A549 (cell line): Measurements from ENCODE around the gene OPRL1. TPM values are rescaled to one million over a fixed set of nuclear protein-coding genes. Genes with fewer than 3 reads are reported as not detected.
"Not testable (repeated sequence)": the region's sequence is repeated elsewhere in the genome, so short reads cannot be mapped to it uniquely, and the experiment has no call there.

Source experiments
- ATAC-seq, 2 experiments: fragments of 200-7000 bp in 1 of 2; fragments of >200 bp in 1 of 2; cut with Nextera tagmentation in 1 of 2; cut with Tn5 transposase in 1 of 2; 3 replicates each; pipeline versions ENCODE4 v1.8.0 to v1.9.1; 2018 to 2020; ENCODE audit warnings: mild to moderate bottlenecking in 1 of 2, moderate library complexity in 1 of 2
- CTCF ChIA-PET: fragments of 300-600 bp; sonication (Branson Sonifier 250); formaldehyde crosslinking; extraction: SDS; loops from one replicate; lab custom pipeline; 2021; ENCODE audit warnings: antibody characterized with exemption, inconsistent platforms; lab: Yijun Ruan, JAX
- POLR2A ChIA-PET: fragments of 350-600 bp; formaldehyde crosslinking; extraction: SDS; loops from one replicate; lab custom pipeline; 2021; ENCODE audit warnings: antibody characterized with exemption, inconsistent platforms; lab: Yijun Ruan, JAX
- DNase-seq, 2 experiments: peaks; one replicate each; pipeline versions ENCODE4 v3.0.0 to v3.0.0-alpha.2; 2011 to 2016; ENCODE audit warnings: low read depth in 1 of 2, low spot score in 1 of 2
- FAIRE-seq: peaks from 2 replicates; lab custom pipeline; 2011; peaks lifted over from hg19 to GRCh38; lab: Jason Lieb, UNC
- H3K27ac ChIP-seq, 2 experiments: fragments of >200 bp; sonication (Bioruptor Twin); formaldehyde crosslinking; 3 replicates each; pipeline ENCODE4 v1.5.1; 2016 to 2017
- H3K4me1 ChIP-seq: fragments of >200 bp; sonication (Bioruptor Twin); formaldehyde crosslinking; 3 replicates; pipeline ENCODE4 v1.6.1; 2016
- H3K4me2 ChIP-seq: fragments of >200 bp; sonication (Bioruptor Twin); formaldehyde crosslinking; 3 replicates; pipeline ENCODE4 v1.6.1; 2016
- H3K4me3 ChIP-seq: fragments of >200 bp; sonication (Bioruptor Twin); formaldehyde crosslinking; 3 replicates; pipeline ENCODE4 v1.5.1; 2016
- H3K9me3 ChIP-seq: fragments of >200 bp; sonication (Bioruptor Twin); formaldehyde crosslinking; 3 replicates; pipeline ENCODE4 v1.6.1; 2016
- BHLHE40 ChIP-seq: IDR thresholded peaks from 2 replicates; pipeline ENCODE4 v1.6.1; 2012; ENCODE audit warnings: low read depth, low read length, inconsistent platforms
- CBX2 ChIP-seq: fragments of 200-600 bp; sonication (generic); IDR thresholded peaks from 2 replicates; pipeline ENCODE4 v1.6.1; 2016; ENCODE audit warnings: low read depth, mild to moderate bottlenecking, borderline replicate concordance
- EHF ChIP-seq: fragments of 250-450 bp; sonication (Bioruptor Pico); IDR thresholded peaks from 2 replicates; pipeline ENCODE4 v1.5.0; 2020; ENCODE audit warnings: mild to moderate bottlenecking
- HDAC2 ChIP-seq: fragments of 200-600 bp; sonication (generic); IDR thresholded peaks from 2 replicates; pipeline ENCODE4 v1.6.1; 2016
- HEYL ChIP-seq: fragments of 250-450 bp; sonication (Bioruptor Pico); IDR thresholded peaks from 2 replicates; pipeline ENCODE4 v1.8.0; 2021; ENCODE audit warnings: mild to moderate bottlenecking, moderate library complexity
- HOXB13 ChIP-seq: fragments of 250-450 bp; sonication (Bioruptor Pico); IDR thresholded peaks from 2 replicates; pipeline ENCODE4 v1.5.0; 2020; ENCODE audit warnings: low read depth, mild to moderate bottlenecking, moderate library complexity
- JUN ChIP-seq, 2 experiments: fragments of >200 bp; sonication (Bioruptor Twin); formaldehyde crosslinking; IDR thresholded peaks; 2 replicates in 1 of 2; 3 replicates in 1 of 2; pipeline ENCODE4 v1.6.1; 2016 to 2017
- KDM1A ChIP-seq: fragments of 200-600 bp; sonication (generic); IDR thresholded peaks from 2 replicates; pipeline ENCODE4 v1.6.1; 2016; ENCODE audit warnings: low read depth, mild to moderate bottlenecking
- MAZ ChIP-seq: fragments of 150-350 bp; IDR thresholded peaks from 2 replicates; pipeline ENCODE4 v1.6.1; 2014; ENCODE audit warnings: antibody characterized with exemption, low read depth, low read length, borderline replicate concordance
- NFE2L2 ChIP-seq: fragments of 150-350 bp; conservative IDR thresholded peaks from 2 replicates; pipeline ENCODE4 v1.6.1; 2014; ENCODE audit warnings: low read length
- NR3C1 ChIP-seq: fragments of >200 bp; sonication (Bioruptor Twin); formaldehyde crosslinking; IDR thresholded peaks from 3 replicates; pipeline ENCODE4 v1.6.1; 2017
- PHF8 ChIP-seq: fragments of 200-600 bp; sonication (generic); IDR thresholded peaks from 2 replicates; pipeline ENCODE4 v1.6.1; 2016; ENCODE audit warnings: low read depth, mild to moderate bottlenecking, antibody characterized with exemption, moderate library complexity, borderline replicate concordance
- POLR2AphosphoS2 ChIP-seq: conservative IDR thresholded peaks from 2 replicates; pipeline ENCODE4 v1.6.1; 2012; ENCODE audit warnings: low read length, improper control_type of control experiment, inconsistent platforms
- RAD21 ChIP-seq, 2 experiments: fragments of >200 bp in 1 of 2; sonication (Bioruptor Twin) in 1 of 2; formaldehyde crosslinking in 1 of 2; IDR thresholded peaks in 1 of 2; conservative IDR thresholded peaks in 1 of 2; 2 replicates in 1 of 2; 3 replicates in 1 of 2; pipeline ENCODE4 v1.6.1; 2012 to 2018; ENCODE audit warnings: inconsistent platforms in 1 of 2
- RFX5 ChIP-seq: fragments of 450-650 bp; IDR thresholded peaks from 2 replicates; pipeline ENCODE4 v1.7.1; 2014; ENCODE audit warnings: antibody characterized with exemption, mild to moderate bottlenecking, moderate library complexity
- SREBF2 ChIP-seq: fragments of 450-650 bp; IDR thresholded peaks from 2 replicates; pipeline ENCODE4 v1.6.1; 2014; ENCODE audit warnings: mild to moderate bottlenecking, moderate library complexity
- ZFP36 ChIP-seq: fragments of 450-650 bp; IDR thresholded peaks from 2 replicates; pipeline ENCODE4 v1.6.1; 2014; ENCODE audit warnings: borderline replicate concordance; ENCODE audit not compliant: partially characterized antibody
- ZNF302 ChIP-seq: fragments of 250-450 bp; sonication (Bioruptor Pico); IDR thresholded peaks from 2 replicates; pipeline ENCODE4 v1.9.0; 2021; ENCODE audit warnings: inconsistent platforms, mild to moderate bottlenecking, moderate library complexity
- ZSCAN20 ChIP-seq: fragments of 250-450 bp; sonication (Bioruptor Pico); IDR thresholded peaks from 2 replicates; pipeline ENCODE4 v1.8.0; 2022; ENCODE audit warnings: mild to moderate bottlenecking, moderate library complexity
- WGBS: methylation state at CpG from one replicate; pipeline ENCODE4 v1.1.6; 2017; ENCODE audit errors: missing lambda C conversion rate; 5-methylcytosine and 5-hydroxymethylcytosine counted together
- polyA plus RNA-seq, 4 experiments: library from polyadenylated mRNA; depleted of rRNA in 3 of 4; stranded (reverse); fragments of >200 nt; fragmentation: RNase III in 1 of 4; extraction: RNeasy Plus Mini Kit Qiagen cat#74134 plus additional on column Dnase treatment in 1 of 4; gene quantifications; 2 replicates in 3 of 4; 3 replicates in 1 of 4; pipeline ENCODE4 v1.2.3, GENCODE V29; 2011 to 2017
- TF ChIP-seq, protein P1 (sequence below): fragments of 200-600 bp; sonication (generic); IDR thresholded peaks from 2 replicates; pipeline ENCODE4 v1.6.1; 2016; ENCODE audit warnings: antibody characterized with exemption, mild to moderate bottlenecking, moderate library complexity
- TF ChIP-seq, protein P2 (sequence below): fragments of >200 bp; sonication (Bioruptor Twin); formaldehyde crosslinking; IDR thresholded peaks from 3 replicates; pipeline ENCODE4 v1.6.1; 2016
- TF ChIP-seq, protein P3 (sequence below): fragments of >200 bp; sonication (Bioruptor Twin); formaldehyde crosslinking; IDR thresholded peaks from 3 replicates; pipeline ENCODE4 v1.5.1; 2016
- TF ChIP-seq, protein P4 (sequence below): fragments of 150-350 bp; IDR thresholded peaks from 2 replicates; pipeline ENCODE4 v1.6.1; 2014; ENCODE audit warnings: low read depth, mild to moderate bottlenecking, low read length
- TF ChIP-seq, protein P5 (sequence below): IDR thresholded peaks from 2 replicates; pipeline ENCODE4 v1.6.1; 2012

The OPRL1 gene
- polyA plus RNA-seq, 2 of the 4 experiments (the other 2 are of a cell fraction): 0.54 to 1.2 TPM

DNA sequence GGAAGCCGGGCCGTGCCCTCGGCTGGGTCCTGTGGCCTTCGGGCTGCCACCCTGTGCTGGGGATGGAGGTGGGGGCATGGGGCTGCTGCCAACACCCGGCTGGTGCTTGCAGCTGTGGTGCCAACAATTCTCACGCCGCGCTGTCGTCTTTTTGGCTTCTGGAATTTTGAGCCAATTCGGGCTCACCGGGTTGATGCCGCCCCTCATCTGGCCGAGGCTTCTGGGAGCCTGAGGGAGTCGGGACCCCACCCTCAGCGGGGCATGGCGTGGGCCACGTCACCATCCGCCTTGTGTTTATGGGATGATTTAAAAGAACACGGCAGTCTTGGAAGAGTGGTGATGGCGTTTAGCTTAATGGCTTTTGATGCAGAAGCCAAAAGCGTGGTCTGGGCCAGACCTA lies 36.1 kb downstream of the OPRL1 start (continued):
- TF ChIP-seq HDAC2 (no peak), KDM1A (no peak), NR3C1 (no peak), ZNF302 (CRISPR knock-in tag) (no peak), EHF (CRISPR knock-in tag) (no peak), RAD21 (conservative IDR thresholded peaks at IDR 0.05 in 1 of 2, IDR thresholded peaks at IDR 0.05 in 1 of 2) (no peak)
- TF ChIP-seq, protein P1, sequence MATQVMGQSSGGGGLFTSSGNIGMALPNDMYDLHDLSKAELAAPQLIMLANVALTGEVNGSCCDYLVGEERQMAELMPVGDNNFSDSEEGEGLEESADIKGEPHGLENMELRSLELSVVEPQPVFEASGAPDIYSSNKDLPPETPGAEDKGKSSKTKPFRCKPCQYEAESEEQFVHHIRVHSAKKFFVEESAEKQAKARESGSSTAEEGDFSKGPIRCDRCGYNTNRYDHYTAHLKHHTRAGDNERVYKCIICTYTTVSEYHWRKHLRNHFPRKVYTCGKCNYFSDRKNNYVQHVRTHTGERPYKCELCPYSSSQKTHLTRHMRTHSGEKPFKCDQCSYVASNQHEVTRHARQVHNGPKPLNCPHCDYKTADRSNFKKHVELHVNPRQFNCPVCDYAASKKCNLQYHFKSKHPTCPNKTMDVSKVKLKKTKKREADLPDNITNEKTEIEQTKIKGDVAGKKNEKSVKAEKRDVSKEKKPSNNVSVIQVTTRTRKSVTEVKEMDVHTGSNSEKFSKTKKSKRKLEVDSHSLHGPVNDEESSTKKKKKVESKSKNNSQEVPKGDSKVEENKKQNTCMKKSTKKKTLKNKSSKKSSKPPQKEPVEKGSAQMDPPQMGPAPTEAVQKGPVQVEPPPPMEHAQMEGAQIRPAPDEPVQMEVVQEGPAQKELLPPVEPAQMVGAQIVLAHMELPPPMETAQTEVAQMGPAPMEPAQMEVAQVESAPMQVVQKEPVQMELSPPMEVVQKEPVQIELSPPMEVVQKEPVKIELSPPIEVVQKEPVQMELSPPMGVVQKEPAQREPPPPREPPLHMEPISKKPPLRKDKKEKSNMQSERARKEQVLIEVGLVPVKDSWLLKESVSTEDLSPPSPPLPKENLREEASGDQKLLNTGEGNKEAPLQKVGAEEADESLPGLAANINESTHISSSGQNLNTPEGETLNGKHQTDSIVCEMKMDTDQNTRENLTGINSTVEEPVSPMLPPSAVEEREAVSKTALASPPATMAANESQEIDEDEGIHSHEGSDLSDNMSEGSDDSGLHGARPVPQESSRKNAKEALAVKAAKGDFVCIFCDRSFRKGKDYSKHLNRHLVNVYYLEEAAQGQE: no peak
- TF ChIP-seq, protein P2, sequence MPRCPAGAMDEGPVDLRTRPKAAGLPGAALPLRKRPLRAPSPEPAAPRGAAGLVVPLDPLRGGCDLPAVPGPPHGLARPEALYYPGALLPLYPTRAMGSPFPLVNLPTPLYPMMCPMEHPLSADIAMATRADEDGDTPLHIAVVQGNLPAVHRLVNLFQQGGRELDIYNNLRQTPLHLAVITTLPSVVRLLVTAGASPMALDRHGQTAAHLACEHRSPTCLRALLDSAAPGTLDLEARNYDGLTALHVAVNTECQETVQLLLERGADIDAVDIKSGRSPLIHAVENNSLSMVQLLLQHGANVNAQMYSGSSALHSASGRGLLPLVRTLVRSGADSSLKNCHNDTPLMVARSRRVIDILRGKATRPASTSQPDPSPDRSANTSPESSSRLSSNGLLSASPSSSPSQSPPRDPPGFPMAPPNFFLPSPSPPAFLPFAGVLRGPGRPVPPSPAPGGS: no peak
- TF ChIP-seq, all 56 proteins: peak for 0

DNA sequence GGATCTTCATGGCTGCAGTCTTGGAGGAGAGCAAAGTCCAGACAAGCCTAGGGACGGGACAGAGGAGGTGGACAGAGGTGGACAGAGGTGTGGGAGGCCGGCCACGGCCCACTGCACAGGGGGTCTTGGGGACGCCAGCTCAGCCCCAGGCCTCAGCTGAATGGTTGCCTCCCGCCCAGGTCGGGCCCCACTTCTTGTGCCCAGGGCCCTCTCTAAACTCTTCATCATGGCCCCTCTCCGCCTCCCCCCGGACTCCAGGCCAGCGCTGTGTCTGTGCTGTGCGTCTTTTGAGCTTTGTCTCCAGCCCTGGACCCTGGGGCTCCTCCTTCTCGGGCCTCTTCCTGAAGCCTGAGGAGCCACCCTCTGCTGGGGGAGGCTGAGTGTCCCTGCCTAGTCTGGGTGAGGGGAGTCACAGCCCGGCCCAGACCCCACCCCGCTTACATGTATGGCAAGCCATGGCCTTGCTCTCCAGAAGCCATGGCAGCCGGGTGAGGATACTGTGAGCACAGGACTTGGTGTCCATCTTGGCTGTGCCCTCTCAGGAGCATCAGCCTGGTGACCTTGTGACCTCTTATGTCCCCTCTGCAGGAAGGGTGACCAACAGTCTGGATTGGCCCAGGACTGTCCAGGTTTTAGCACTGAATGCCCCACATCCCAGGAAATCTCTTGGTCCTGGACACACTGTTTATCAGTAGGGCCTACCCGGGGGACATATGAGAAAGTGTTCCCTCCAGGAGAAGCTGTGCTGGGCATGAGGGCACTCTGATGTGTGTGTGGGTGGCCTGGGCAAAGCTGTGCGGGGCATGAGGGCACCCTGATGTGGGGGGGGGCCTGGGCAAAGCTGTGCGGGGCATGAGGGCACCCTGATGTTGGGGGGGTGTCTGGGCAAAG lies 36.9 kb downstream of the OPRL1 start:
- no peaks in the 10 kb centered on the region for H3K4me1 ChIP-seq
- POLR2A ChIA-PET: no interaction called here
- H3K4me2 ChIP-seq: no peak overlapping the region
- DNase-seq (no peak), FAIRE-seq (no peak), ATAC-seq (no peak)
- CTCF ChIA-PET: interaction anchor here (0.6 to 7.6 kb wide), 9 partner anchors 10 to 137 kb away, joined by 3 to 58 read pairs (median 4); partner anchors contain the start of genes LKAAEAR1 and NPBWR2
- H3K9me3 ChIP-seq: no peaks in the 10 kb centered on the region
- 57% methylated on average over 16 of the region's 17 CpGs for WGBS
- no peak overlapping the region for H3K4me3 ChIP-seq
- TF ChIP-seq RFX5 (no peak), ZFP36 (no peak), SREBF2 (no peak), HOXB13 (CRISPR knock-in tag) (no peak), MAZ (no peak), POLR2AphosphoS2 (no peak), HEYL (CRISPR knock-in tag) (no peak), JUN (IDR thresholded peaks at IDR 0.05) (no peak), CBX2 (no peak), ZSCAN20 (CRISPR knock-in tag) (no peak), NFE2L2 (no peak), PHF8 (no peak), BHLHE40 (no peak)
- TF ChIP-seq, protein P3, sequence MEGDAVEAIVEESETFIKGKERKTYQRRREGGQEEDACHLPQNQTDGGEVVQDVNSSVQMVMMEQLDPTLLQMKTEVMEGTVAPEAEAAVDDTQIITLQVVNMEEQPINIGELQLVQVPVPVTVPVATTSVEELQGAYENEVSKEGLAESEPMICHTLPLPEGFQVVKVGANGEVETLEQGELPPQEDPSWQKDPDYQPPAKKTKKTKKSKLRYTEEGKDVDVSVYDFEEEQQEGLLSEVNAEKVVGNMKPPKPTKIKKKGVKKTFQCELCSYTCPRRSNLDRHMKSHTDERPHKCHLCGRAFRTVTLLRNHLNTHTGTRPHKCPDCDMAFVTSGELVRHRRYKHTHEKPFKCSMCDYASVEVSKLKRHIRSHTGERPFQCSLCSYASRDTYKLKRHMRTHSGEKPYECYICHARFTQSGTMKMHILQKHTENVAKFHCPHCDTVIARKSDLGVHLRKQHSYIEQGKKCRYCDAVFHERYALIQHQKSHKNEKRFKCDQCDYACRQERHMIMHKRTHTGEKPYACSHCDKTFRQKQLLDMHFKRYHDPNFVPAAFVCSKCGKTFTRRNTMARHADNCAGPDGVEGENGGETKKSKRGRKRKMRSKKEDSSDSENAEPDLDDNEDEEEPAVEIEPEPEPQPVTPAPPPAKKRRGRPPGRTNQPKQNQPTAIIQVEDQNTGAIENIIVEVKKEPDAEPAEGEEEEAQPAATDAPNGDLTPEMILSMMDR: no peak
- TF ChIP-seq, protein P4, sequence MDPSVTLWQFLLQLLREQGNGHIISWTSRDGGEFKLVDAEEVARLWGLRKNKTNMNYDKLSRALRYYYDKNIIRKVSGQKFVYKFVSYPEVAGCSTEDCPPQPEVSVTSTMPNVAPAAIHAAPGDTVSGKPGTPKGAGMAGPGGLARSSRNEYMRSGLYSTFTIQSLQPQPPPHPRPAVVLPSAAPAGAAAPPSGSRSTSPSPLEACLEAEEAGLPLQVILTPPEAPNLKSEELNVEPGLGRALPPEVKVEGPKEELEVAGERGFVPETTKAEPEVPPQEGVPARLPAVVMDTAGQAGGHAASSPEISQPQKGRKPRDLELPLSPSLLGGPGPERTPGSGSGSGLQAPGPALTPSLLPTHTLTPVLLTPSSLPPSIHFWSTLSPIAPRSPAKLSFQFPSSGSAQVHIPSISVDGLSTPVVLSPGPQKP: no peak
- TF ChIP-seq, protein P5, sequence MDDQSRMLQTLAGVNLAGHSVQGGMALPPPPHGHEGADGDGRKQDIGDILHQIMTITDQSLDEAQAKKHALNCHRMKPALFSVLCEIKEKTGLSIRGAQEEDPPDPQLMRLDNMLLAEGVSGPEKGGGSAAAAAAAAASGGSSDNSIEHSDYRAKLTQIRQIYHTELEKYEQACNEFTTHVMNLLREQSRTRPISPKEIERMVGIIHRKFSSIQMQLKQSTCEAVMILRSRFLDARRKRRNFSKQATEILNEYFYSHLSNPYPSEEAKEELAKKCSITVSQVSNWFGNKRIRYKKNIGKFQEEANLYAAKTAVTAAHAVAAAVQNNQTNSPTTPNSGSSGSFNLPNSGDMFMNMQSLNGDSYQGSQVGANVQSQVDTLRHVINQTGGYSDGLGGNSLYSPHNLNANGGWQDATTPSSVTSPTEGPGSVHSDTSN: no peak
- H3K27ac ChIP-seq: no peak overlapping the region

DNA sequence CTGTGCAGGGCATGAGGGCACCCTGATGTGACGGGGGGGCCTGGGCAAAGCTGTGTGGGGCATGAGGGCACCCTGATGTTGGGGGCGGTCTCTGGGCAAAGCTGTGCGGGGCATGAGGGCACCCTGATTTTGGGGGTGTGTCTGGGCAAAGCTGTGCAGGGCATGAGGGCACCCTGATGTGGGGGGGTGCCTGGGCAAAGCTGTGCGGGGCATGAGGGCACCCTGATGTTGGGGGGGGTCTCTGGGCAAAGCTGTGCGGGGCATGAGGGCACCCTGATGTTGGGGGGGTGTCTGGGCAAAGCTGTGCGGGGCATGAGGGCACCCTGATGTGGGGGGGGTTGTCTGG lies 37.5 kb downstream of the OPRL1 start:
- H3K9me3 ChIP-seq, POLR2A ChIA-PET, H3K27ac ChIP-seq, ATAC-seq, FAIRE-seq, H3K4me3 ChIP-seq, H3K4me1 ChIP-seq, DNase-seq, H3K4me2 ChIP-seq: not testable (repeated sequence)
- CTCF ChIA-PET: interaction anchor here (0.6 to 7.6 kb wide), 4 partner anchors 16 to 78 kb away, joined by 3 to 58 read pairs (median 11); partner anchors contain the start of gene LKAAEAR1
- no CpG with 5 or more reads among the region's 6 CpGs for WGBS
